GM12878 (cell line): ENCODE data around the gene PTPN22. TPM values are rescaled to one million over a fixed set of nuclear protein-coding genes. Genes with fewer than 3 reads are reported as not detected.

ENCODE experiments used
- CHD2 ChIP-seq: IDR thresholded peaks from 2 replicates; pipeline ENCODE4 v1.6.1; 2011; ENCODE audit warnings: low read depth, low read length, improper control_type of control experiment, borderline replicate concordance
- DPF2 ChIP-seq: fragments of 450-650 bp; IDR thresholded peaks from 2 replicates; pipeline ENCODE4 v1.6.1; 2017; ENCODE audit warnings: mild to moderate bottlenecking
- EP300 ChIP-seq, 2 experiments: fragments of 150-350 bp in 1 of 2; IDR thresholded peaks; 2 replicates each; pipeline ENCODE4 v1.6.1; 2011 to 2012; ENCODE audit warnings: low read depth in 2 of 2, low read length in 2 of 2, borderline replicate concordance in 1 of 2, improper control_type of control experiment in 1 of 2, inconsistent platforms in 1 of 2; ENCODE audit not compliant: control insufficient read depth in 1 of 2
- FOXM1 ChIP-seq: IDR thresholded peaks from 2 replicates; pipeline ENCODE4 v1.6.1; 2012; ENCODE audit warnings: low read depth, mild to moderate bottlenecking, inconsistent platforms, low read length, moderate library complexity
- GABPA ChIP-seq: IDR thresholded peaks from 2 replicates; pipeline ENCODE4 v1.6.1; 2014; ENCODE audit warnings: antibody characterized with exemption, low read depth, mild to moderate bottlenecking, inconsistent platforms
- IKZF2 ChIP-seq, 2 experiments: fragments of 450-650 bp; IDR thresholded peaks; 2 replicates each; pipeline ENCODE4 v1.6.1; 2017; ENCODE audit warnings: mild to moderate bottlenecking in 2 of 2, moderate library complexity in 2 of 2
- KAT2A ChIP-seq: conservative IDR thresholded peaks from 2 replicates; pipeline ENCODE4 v1.6.1; 2011; ENCODE audit warnings: low read depth, low read length; ENCODE audit not compliant: control insufficient read depth
- KDM1A ChIP-seq: fragments of 200-600 bp; sonication (generic); IDR thresholded peaks from 2 replicates; pipeline ENCODE4 v1.6.1; 2016; ENCODE audit warnings: borderline replicate concordance
- MEF2B ChIP-seq: fragments of 450-650 bp; IDR thresholded peaks from 2 replicates; pipeline ENCODE4 v1.6.1; 2018; ENCODE audit warnings: mild to moderate bottlenecking, moderate library complexity; ENCODE audit not compliant: partially characterized antibody, poor library complexity, severe bottlenecking
- MTA3 ChIP-seq: IDR thresholded peaks from 2 replicates; pipeline ENCODE4 v1.6.1; 2012; ENCODE audit warnings: low read length, inconsistent platforms, borderline replicate concordance
- MXI1 ChIP-seq: fragments of 150-350 bp; IDR thresholded peaks from 2 replicates; pipeline ENCODE4 v1.6.1; 2011; ENCODE audit warnings: low read depth, mild to moderate bottlenecking, inconsistent platforms, low read length, improper control_type of control experiment
- NBN ChIP-seq: fragments of 450-650 bp; IDR thresholded peaks from 2 replicates; pipeline ENCODE4 v1.6.1; 2016
- NFYB ChIP-seq: IDR thresholded peaks from 2 replicates; pipeline ENCODE4 v1.6.1; 2011; ENCODE audit warnings: low read depth, mild to moderate bottlenecking, low read length, improper control_type of control experiment, moderate library complexity; ENCODE audit not compliant: insufficient read depth
- PKNOX1 ChIP-seq: fragments of 450-650 bp; IDR thresholded peaks from 2 replicates; pipeline ENCODE4 v1.6.1; 2016; ENCODE audit warnings: mild to moderate bottlenecking
- SKIL ChIP-seq: fragments of 450-650 bp; IDR thresholded peaks from 2 replicates; pipeline ENCODE4 v1.6.1; 2017; ENCODE audit warnings: mild to moderate bottlenecking, low read depth, inconsistent platforms; ENCODE audit not compliant: poor library complexity, severe bottlenecking
- SMARCA5 ChIP-seq: fragments of 450-650 bp; IDR thresholded peaks from 2 replicates; pipeline ENCODE4 v1.6.1; 2017; ENCODE audit warnings: mild to moderate bottlenecking
- SUZ12 ChIP-seq: fragments of 200-600 bp; sonication (generic); IDR thresholded peaks from one replicate; pipeline ENCODE4 v1.6.1; 2018; ENCODE audit warnings: antibody characterized with exemption, mild to moderate bottlenecking; ENCODE audit not compliant: unreplicated experiment
- TCF12 ChIP-seq: IDR thresholded peaks from 2 replicates; pipeline ENCODE4 v1.6.1; 2011; ENCODE audit warnings: low read depth, mild to moderate bottlenecking, low read length
- TCF3 ChIP-seq: IDR thresholded peaks from 2 replicates; pipeline ENCODE4 v1.6.1; 2012; ENCODE audit warnings: low read depth, mild to moderate bottlenecking, low read length, borderline replicate concordance; ENCODE audit not compliant: insufficient read depth
- polyA plus RNA-seq, 11 experiments: library from polyadenylated mRNA; depleted of rRNA in 4 of 11; unstranded in 6 of 11; stranded (reverse) in 5 of 11; fragments of >200 nt; fragmentation: Nextera tagmentation in 4 of 11; fragmentation: Illumina TruSeq in 1 of 11; extraction: Ambion mirVana in 4 of 11; extraction: Trizol in 1 of 11; gene quantifications; 1 replicate in 1 of 11; 2 replicates in 10 of 11; pipeline versions ENCODE4 v1.2.1 to v1.2.3, GENCODE V29; 2011 to 2016; ENCODE audit warnings: inconsistent platforms in 2 of 11, missing spikeins in 2 of 11, low read depth in 1 of 11
- total RNA-seq, 4 experiments: library from RNA; depleted of rRNA in 3 of 4; stranded (reverse); fragments of >200 nt in 3 of 4; fragmentation: Illumina TruSeq in 1 of 4; extraction: Trizol in 1 of 4; gene quantifications; 2 replicates each; pipeline versions ENCODE4 v1.2.1 to v1.2.3, GENCODE V29; 2013 to 2021
- TF ChIP-seq, protein P1 (sequence below): IDR thresholded peaks from 2 replicates; pipeline ENCODE4 v1.6.1; 2012; ENCODE audit warnings: low read length, inconsistent platforms
- TF ChIP-seq, protein P2 (sequence below): fragments of 450-650 bp; conservative IDR thresholded peaks from 2 replicates; pipeline ENCODE4 v1.6.1; 2017; ENCODE audit warnings: mild to moderate bottlenecking, moderate library complexity

PTPN22 gene
- total and polyA plus RNA-seq, 10 of the 15 experiments (the other 5 are each of a cell fraction or from before 2014, with no cell fraction given): 22.8 to 65.1 (median 44.9) TPM

DNA sequence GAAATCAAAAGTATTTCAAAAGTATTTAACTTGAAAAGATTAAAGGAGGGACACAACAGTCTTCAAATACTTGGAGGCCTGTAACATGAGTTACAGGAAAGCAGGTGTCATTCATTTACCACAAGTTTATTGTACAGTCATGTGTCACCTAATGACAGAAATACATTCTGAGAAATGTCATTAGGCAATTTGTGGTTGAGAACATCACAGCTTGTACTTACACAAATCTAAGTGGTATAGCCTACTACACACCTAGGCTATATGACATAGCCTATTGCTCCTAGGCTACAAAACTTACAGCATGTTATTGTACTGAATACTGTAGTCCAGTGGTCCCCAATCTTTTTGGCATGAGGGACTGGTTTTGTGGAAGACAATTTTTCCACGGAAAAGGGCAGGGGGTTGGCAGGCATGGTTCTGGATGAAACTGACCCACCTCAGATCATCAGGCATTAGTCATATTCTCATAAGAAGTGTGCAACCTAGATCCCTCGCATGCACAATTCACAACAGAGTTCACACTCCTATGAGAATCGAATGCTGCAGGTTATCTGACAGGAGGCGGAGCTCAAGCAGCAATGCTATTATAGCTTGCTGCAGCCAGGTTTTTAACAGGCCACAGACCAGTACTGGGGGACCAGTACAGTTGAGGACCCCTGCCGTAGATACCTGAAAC is 87.3 kb downstream of the PTPN22 start (continued):
- peak; percentile 40 to 69; a peak in 2 of 4 replicates for TF ChIP-seq EP300 (IDR thresholded peaks at IDR 0.05; ENCODE audit: borderline replicate concordance in 1 of 2, control insufficient read depth in 1 of 2, low read depth in 2 of 2, low read length in 2 of 2)
- TF ChIP-seq MXI1: peak; percentile 37; the same call in 1 of the 2 replicates
- TF ChIP-seq FOXM1: peak; percentile 20; the same call in 1 of the 2 replicates
- TF ChIP-seq MEF2B: peak; percentile 63
- TF ChIP-seq, protein P1, sequence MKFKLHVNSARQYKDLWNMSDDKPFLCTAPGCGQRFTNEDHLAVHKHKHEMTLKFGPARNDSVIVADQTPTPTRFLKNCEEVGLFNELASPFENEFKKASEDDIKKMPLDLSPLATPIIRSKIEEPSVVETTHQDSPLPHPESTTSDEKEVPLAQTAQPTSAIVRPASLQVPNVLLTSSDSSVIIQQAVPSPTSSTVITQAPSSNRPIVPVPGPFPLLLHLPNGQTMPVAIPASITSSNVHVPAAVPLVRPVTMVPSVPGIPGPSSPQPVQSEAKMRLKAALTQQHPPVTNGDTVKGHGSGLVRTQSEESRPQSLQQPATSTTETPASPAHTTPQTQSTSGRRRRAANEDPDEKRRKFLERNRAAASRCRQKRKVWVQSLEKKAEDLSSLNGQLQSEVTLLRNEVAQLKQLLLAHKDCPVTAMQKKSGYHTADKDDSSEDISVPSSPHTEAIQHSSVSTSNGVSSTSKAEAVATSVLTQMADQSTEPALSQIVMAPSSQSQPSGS: peak; percentile 58; the same call in 1 of the 2 replicates
- no peak for TF ChIP-seq NFYB
- no peak for TF ChIP-seq SMARCA5
- TF ChIP-seq NBN: 0 out of 2 replicates have a peak, but pooled peaks have one; percentile 41
- no peak for TF ChIP-seq SUZ12
- TF ChIP-seq TCF3: 0 out of 2 replicates have a peak, but pooled peaks have one; percentile 16
- no peak for TF ChIP-seq TCF12
- TF ChIP-seq GABPA: no peak
- TF ChIP-seq KAT2A: no peak
- peak; percentile 92 for TF ChIP-seq PKNOX1
- TF ChIP-seq KDM1A: no peak
- peak; percentile 19 to 31; a peak in 2 of 4 replicates for TF ChIP-seq IKZF2 (IDR thresholded peaks at IDR 0.05)
- TF ChIP-seq, protein P2, sequence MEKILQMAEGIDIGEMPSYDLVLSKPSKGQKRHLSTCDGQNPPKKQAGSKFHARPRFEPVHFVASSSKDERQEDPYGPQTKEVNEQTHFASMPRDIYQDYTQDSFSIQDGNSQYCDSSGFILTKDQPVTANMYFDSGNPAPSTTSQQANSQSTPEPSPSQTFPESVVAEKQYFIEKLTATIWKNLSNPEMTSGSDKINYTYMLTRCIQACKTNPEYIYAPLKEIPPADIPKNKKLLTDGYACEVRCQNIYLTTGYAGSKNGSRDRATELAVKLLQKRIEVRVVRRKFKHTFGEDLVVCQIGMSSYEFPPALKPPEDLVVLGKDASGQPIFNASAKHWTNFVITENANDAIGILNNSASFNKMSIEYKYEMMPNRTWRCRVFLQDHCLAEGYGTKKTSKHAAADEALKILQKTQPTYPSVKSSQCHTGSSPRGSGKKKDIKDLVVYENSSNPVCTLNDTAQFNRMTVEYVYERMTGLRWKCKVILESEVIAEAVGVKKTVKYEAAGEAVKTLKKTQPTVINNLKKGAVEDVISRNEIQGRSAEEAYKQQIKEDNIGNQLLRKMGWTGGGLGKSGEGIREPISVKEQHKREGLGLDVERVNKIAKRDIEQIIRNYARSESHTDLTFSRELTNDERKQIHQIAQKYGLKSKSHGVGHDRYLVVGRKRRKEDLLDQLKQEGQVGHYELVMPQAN: no peak
- TF ChIP-seq MTA3: no peak
- 0 out of 2 replicates have a peak, but pooled peaks have one; percentile 19 for TF ChIP-seq CHD2
- TF ChIP-seq SKIL: no peak
- TF ChIP-seq DPF2: 0 out of 2 replicates have a peak, but pooled peaks have one; percentile 61
